ENCODE results near the gene PEX6. TPM values are rescaled to one million over a fixed set of nuclear protein-coding genes. Genes with fewer than 3 reads are reported as not detected.
A peak's percentile ranks its signal among the peaks of the same experiment; 100 is the strongest.
"Not testable (repeated sequence)": the region's sequence is repeated elsewhere in the genome, so short reads cannot be mapped to it uniquely, and the experiment has no call there.

Gene PEX6
- total RNA-seq, 1 donor from 2014 or later, result 17.0 TPM

- Mint-ChIP-seq H3K27ac (ENCODE audit: unreplicated experiment) (no peak overlapping the region), H3K27me3 (ENCODE audit: low read depth) (no peaks in the 10 kb centered on the region), H3K4me3 (ENCODE audit: unreplicated experiment) (no peak overlapping the region), H3K36me3 (ENCODE audit: low read depth) (peaks cover 8% of the 10 kb centered on the region), H3K4me1 (ENCODE audit: low read depth) (peaks cover 17% of the 10 kb centered on the region), H3K9me3 (ENCODE audit: low read depth) (no peaks in the 10 kb centered on the region)
- TF ChIP-seq, protein P1, sequence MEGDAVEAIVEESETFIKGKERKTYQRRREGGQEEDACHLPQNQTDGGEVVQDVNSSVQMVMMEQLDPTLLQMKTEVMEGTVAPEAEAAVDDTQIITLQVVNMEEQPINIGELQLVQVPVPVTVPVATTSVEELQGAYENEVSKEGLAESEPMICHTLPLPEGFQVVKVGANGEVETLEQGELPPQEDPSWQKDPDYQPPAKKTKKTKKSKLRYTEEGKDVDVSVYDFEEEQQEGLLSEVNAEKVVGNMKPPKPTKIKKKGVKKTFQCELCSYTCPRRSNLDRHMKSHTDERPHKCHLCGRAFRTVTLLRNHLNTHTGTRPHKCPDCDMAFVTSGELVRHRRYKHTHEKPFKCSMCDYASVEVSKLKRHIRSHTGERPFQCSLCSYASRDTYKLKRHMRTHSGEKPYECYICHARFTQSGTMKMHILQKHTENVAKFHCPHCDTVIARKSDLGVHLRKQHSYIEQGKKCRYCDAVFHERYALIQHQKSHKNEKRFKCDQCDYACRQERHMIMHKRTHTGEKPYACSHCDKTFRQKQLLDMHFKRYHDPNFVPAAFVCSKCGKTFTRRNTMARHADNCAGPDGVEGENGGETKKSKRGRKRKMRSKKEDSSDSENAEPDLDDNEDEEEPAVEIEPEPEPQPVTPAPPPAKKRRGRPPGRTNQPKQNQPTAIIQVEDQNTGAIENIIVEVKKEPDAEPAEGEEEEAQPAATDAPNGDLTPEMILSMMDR (IDR thresholded peaks at IDR 0.05), result peak; percentile 76
- DNase-seq (ENCODE audit: low spot score), result no peak
Observed at GRCh38 chr6:43009124-43009523, 30.1 kb upstream of the PEX6 start.

- Mint-ChIP-seq H3K36me3 (ENCODE audit: low read depth) (peaks cover 8% of the 10 kb centered on the region), H3K27ac (ENCODE audit: unreplicated experiment) (no peak overlapping the region), H3K9me3 (ENCODE audit: low read depth) (no peaks in the 10 kb centered on the region), H3K4me1 (ENCODE audit: low read depth) (peaks cover 3% of the 10 kb centered on the region), H3K4me3 (ENCODE audit: unreplicated experiment) (no peak overlapping the region), H3K27me3 (ENCODE audit: low read depth) (no peaks in the 10 kb centered on the region)
- TF ChIP-seq, protein P1 (IDR thresholded peaks at IDR 0.05), result no peak
- DNase-seq (ENCODE audit: low spot score), result no peak
Observed at GRCh38 chr6:43007126-43007525, 28.1 kb upstream of the PEX6 start.

- Mint-ChIP-seq H3K27me3 (ENCODE audit: low read depth) (no peaks in the 10 kb centered on the region), H3K36me3 (ENCODE audit: low read depth) (peaks cover 5% of the 10 kb centered on the region), H3K27ac (ENCODE audit: unreplicated experiment) (no peak overlapping the region), H3K9me3 (ENCODE audit: low read depth) (no peaks in the 10 kb centered on the region), H3K4me3 (ENCODE audit: unreplicated experiment) (no peak overlapping the region), H3K4me1 (ENCODE audit: low read depth) (no peaks in the 10 kb centered on the region)
- TF ChIP-seq, protein P1 (IDR thresholded peaks at IDR 0.05), result no peak
- DNase-seq (ENCODE audit: low spot score), result no peak
Observed at GRCh38 chr6:43006251-43006650, 27.3 kb upstream of the PEX6 start.

- Mint-ChIP-seq H3K27me3 (ENCODE audit: low read depth) (no peaks in the 10 kb centered on the region), H3K9me3 (ENCODE audit: low read depth) (no peaks in the 10 kb centered on the region), H3K4me1 (ENCODE audit: low read depth) (no peaks in the 10 kb centered on the region), H3K36me3 (ENCODE audit: low read depth) (peaks cover 5% of the 10 kb centered on the region), H3K4me3 (ENCODE audit: unreplicated experiment) (no peak overlapping the region), H3K27ac (ENCODE audit: unreplicated experiment) (no peak overlapping the region)
- TF ChIP-seq, protein P1 (IDR thresholded peaks at IDR 0.05), result no peak
- no peak for DNase-seq (ENCODE audit: low spot score)
Observed at GRCh38 chr6:43005844-43006243, 26.9 kb upstream of the PEX6 start.

- Mint-ChIP-seq H3K27ac (ENCODE audit: unreplicated experiment) (no peak overlapping the region), H3K4me3 (ENCODE audit: unreplicated experiment) (no peak overlapping the region), H3K36me3 (ENCODE audit: low read depth) (peaks cover 1% of the 10 kb centered on the region), H3K4me1 (ENCODE audit: low read depth) (no peaks in the 10 kb centered on the region), H3K27me3 (ENCODE audit: low read depth) (no peaks in the 10 kb centered on the region), H3K9me3 (ENCODE audit: low read depth) (no peaks in the 10 kb centered on the region)
- DNase-seq (ENCODE audit: low spot score), result no peak
- TF ChIP-seq, protein P1 (IDR thresholded peaks at IDR 0.05), result no peak
Observed at GRCh38 chr6:43001843-43002242, 22.9 kb upstream of the PEX6 start.

DNA sequence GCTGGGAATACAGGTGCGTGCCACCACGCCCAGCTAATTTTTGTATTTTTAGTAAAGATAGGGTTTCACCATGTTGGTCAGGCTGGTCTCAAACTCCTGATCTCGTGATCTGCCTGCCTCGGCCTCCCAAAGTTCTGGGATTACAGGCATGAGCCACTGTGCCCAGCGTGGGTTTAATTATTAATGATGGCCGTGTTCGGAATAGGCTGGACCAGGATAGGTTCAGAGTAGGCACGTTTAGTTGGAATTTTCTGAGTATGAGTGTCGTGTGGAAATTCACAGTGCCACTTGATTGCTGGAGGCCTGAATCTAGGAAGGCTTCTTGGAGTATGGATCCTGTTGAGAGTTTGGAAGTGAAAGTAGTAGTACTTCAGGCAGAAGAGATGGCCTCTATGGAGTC, 19.2 kb upstream of the PEX6 start:
- not testable (repeated sequence) for H3K27me3 Mint-ChIP-seq (ENCODE audit: low read depth); H3K4me3 Mint-ChIP-seq (ENCODE audit: unreplicated experiment); H3K4me1 Mint-ChIP-seq (ENCODE audit: low read depth); DNase-seq (ENCODE audit: low spot score); H3K9me3 Mint-ChIP-seq (ENCODE audit: low read depth); H3K36me3 Mint-ChIP-seq (ENCODE audit: low read depth); H3K27ac Mint-ChIP-seq (ENCODE audit: unreplicated experiment)

Data from chondrocyte (in vitro differentiated cells).